H1 (cell line): Measurements from ENCODE around the gene ASPG. TPM values are rescaled to one million over a fixed set of nuclear protein-coding genes. Genes with fewer than 3 reads are reported as not detected.

ENCODE experiments used
- CBX5 ChIP-seq: fragments of 300-800, 300-1000 bp; sonication (generic); IDR thresholded peaks from 2 replicates; pipeline ENCODE4 v1.7.1; 2016; ENCODE audit warnings: antibody characterized with exemption, low read length, low read depth
- CEBPB ChIP-seq: IDR thresholded peaks from 2 replicates; pipeline ENCODE4 v1.6.1; 2012; ENCODE audit warnings: low read depth, low read length
- CHD7 ChIP-seq: fragments of 300-600 bp; sonication (generic); IDR thresholded peaks from 2 replicates; pipeline ENCODE4 v1.7.1; 2012; ENCODE audit warnings: low read length, moderate library complexity, mild to moderate bottlenecking, inconsistent platforms; ENCODE audit not compliant: insufficient replicate concordance
- FOSL1 ChIP-seq: IDR thresholded peaks from 2 replicates; pipeline ENCODE4 v1.6.1; 2011; ENCODE audit warnings: mild to moderate bottlenecking, low read depth, low read length, moderate library complexity; ENCODE audit not compliant: insufficient read depth
- KDM1A ChIP-seq: fragments of 200-600, 300-600 bp; sonication (generic); IDR thresholded peaks from 2 replicates; pipeline ENCODE4 v1.7.1; 2016; ENCODE audit warnings: mild to moderate bottlenecking, low read length, borderline replicate concordance
- KDM4A ChIP-seq: IDR thresholded peaks from one replicate; pipeline ENCODE4 v1.7.1; 2012; ENCODE audit warnings: low read depth, mild to moderate bottlenecking, moderate library complexity, low read length, inconsistent platforms; ENCODE audit not compliant: severe bottlenecking
- RFX5 ChIP-seq: IDR thresholded peaks from 2 replicates; pipeline ENCODE4 v1.6.1; 2011; ENCODE audit warnings: low read depth, low read length, improper control_type of control experiment, borderline replicate concordance
- SP1 ChIP-seq: IDR thresholded peaks from 2 replicates; pipeline ENCODE4 v1.6.1; 2011; ENCODE audit warnings: low read depth, low read length
- SP2 ChIP-seq: IDR thresholded peaks from 2 replicates; pipeline ENCODE4 v1.6.1; 2012; ENCODE audit warnings: mild to moderate bottlenecking, low read length, inconsistent platforms
- SP4 ChIP-seq: IDR thresholded peaks from 2 replicates; pipeline ENCODE4 v1.6.1; 2012; ENCODE audit warnings: low read length, inconsistent platforms
- TAF1 ChIP-seq: IDR thresholded peaks from 2 replicates; pipeline ENCODE4 v1.6.1; 2011; ENCODE audit warnings: mild to moderate bottlenecking, low read depth, low read length
- polyA plus RNA-seq, 7 experiments: library from polyadenylated mRNA; depleted of rRNA in 3 of 7; stranded (reverse) in 5 of 7; unstranded in 2 of 7; fragments of >200 nt in 5 of 7; fragments of 200-250 nt in 2 of 7; gene quantifications; 1 replicate in 5 of 7; 2 replicates in 1 of 7; 4 replicates in 1 of 7; pipeline versions ENCODE4 v1.2.1 to v1.2.3, GENCODE V29; 2011 to 2013; ENCODE audit warnings: missing spikeins in 2 of 7, mixed read lengths in 2 of 7
- total RNA-seq: library from RNA; stranded (reverse); fragmentation: NEBNext Ultra II Directional; extraction: Animal tissue kit (Norgen Biotek cat#: 25700); gene quantifications from 2 replicates; pipeline ENCODE4 v1.2.1, GENCODE V29; 2021

The ASPG gene
- total and polyA plus RNA-seq, 2 of the 8 experiments (the other 6 are each of a cell fraction or from before 2014, with no cell fraction given), result 0.34 to 0.59 TPM

- TF ChIP-seq CHD7 (no peak), SP1 (no peak), RFX5 (no peak), CBX5 (no peak), CEBPB (no peak), TAF1 (no peak), KDM1A (no peak), SP2 (no peak), KDM4A (no peak), FOSL1 (no peak), SP4 (no peak)
These were observed 33.6 kb downstream of the ASPG start (continued) for GRCh38 chr14:104119119-104119487.
